WERI-Rb-1 (cell line): Measurements from ENCODE around the gene PDCD2.

ENCODE experiments used
- DNase-seq: peaks from one replicate; pipeline ENCODE4 v3.0.0-alpha.2; 2020
- H3K27ac ChIP-seq: fragments of 250-450 bp; sonication (Bioruptor Pico); 2 replicates; pipeline ENCODE4 v1.5.1; 2020; ENCODE audit warnings: mild to moderate bottlenecking, moderate library complexity
- H3K27me3 ChIP-seq: fragments of 250-450 bp; sonication (Bioruptor Pico); 2 replicates; pipeline ENCODE4 v1.5.1; 2021; ENCODE audit warnings: mild to moderate bottlenecking, low read depth, moderate library complexity; ENCODE audit not compliant: insufficient read depth, severe bottlenecking
- H3K36me3 ChIP-seq: fragments of 250-450 bp; sonication (Bioruptor Pico); 2 replicates; pipeline ENCODE4 v1.5.1; 2020; ENCODE audit warnings: mild to moderate bottlenecking, moderate library complexity
- H3K4me3 ChIP-seq: 2 replicates; pipeline ENCODE4 v1.5.1; 2011; ENCODE audit warnings: low read depth, mild to moderate bottlenecking, control low read depth, low read length
- H3K9me3 ChIP-seq: fragments of 250-450 bp; sonication (Bioruptor Pico); 2 replicates; pipeline ENCODE4 v1.5.1; 2021; ENCODE audit warnings: mild to moderate bottlenecking, moderate library complexity; ENCODE audit not compliant: severe bottlenecking
- CTCF ChIP-seq: IDR thresholded peaks from 2 replicates; pipeline ENCODE4 v1.5.1; 2011; ENCODE audit warnings: low read depth, mild to moderate bottlenecking, control low read depth, inconsistent platforms, low read length

The PDCD2 gene

GRCh38 chr6:170596426-170596825 is 12.0 kb upstream of the PDCD2 start:
- H3K4me3 ChIP-seq, result no peak overlapping the region
- no peaks in the 10 kb centered on the region for H3K27me3 ChIP-seq
- no peaks in the 10 kb centered on the region for H3K36me3 ChIP-seq
- H3K27ac ChIP-seq, result no peak overlapping the region
- no peak for TF ChIP-seq CTCF
- peak; percentile 42 for DNase-seq
- peaks cover 5% of the 10 kb centered on the region for H3K9me3 ChIP-seq

- Histone ChIP-seq H3K4me3 (no peak overlapping the region), H3K27ac (no peak overlapping the region), H3K27me3 (no peaks in the 10 kb centered on the region), H3K36me3 (no peaks in the 10 kb centered on the region), H3K9me3 (peaks cover 13% of the 10 kb centered on the region)
- no peak for TF ChIP-seq CTCF
- DNase-seq, result no peak
Measured at GRCh38 chr6:170590725-170591124, 6.3 kb upstream of the PDCD2 start.

- no peak for TF ChIP-seq CTCF
- Histone ChIP-seq H3K27me3 (no peaks in the 10 kb centered on the region), H3K36me3 (peaks cover 26% of the 10 kb centered on the region), H3K27ac (peak overlapping the region; percentile 57), H3K9me3 (peaks cover 1% of the 10 kb centered on the region), H3K4me3 (peak overlapping the region; percentile 92)
- DNase-seq, result no peak
Measured at GRCh38 chr6:170584954-170585498, 589 bp upstream of the PDCD2 start.

- no peaks in the 10 kb centered on the region for H3K27me3 ChIP-seq
- TF ChIP-seq CTCF, result no peak
- H3K9me3 ChIP-seq, result no peaks in the 10 kb centered on the region
- H3K4me3 ChIP-seq, result peak overlapping the region; percentile 92
- H3K36me3 ChIP-seq, result peaks cover 26% of the 10 kb centered on the region
- no peak for DNase-seq
- peak overlapping the region; percentile 57 for H3K27ac ChIP-seq
Measured at GRCh38 chr6:170583756-170584180, 669 bp downstream of the PDCD2 start.

GRCh38 chr6:170578909-170579308 is 5.5 kb downstream of the PDCD2 start:
- H3K27ac ChIP-seq, result no peak overlapping the region
- H3K27me3 ChIP-seq, result no peaks in the 10 kb centered on the region
- no peaks in the 10 kb centered on the region for H3K9me3 ChIP-seq
- TF ChIP-seq CTCF, result no peak
- DNase-seq, result no peak
- H3K36me3 ChIP-seq, result peaks cover 51% of the 10 kb centered on the region
- no peak overlapping the region for H3K4me3 ChIP-seq

- TF ChIP-seq CTCF, result peak; percentile 32; the same call in 1 of the 2 replicates
- Histone ChIP-seq H3K27me3 (no peaks in the 10 kb centered on the region), H3K4me3 (no peak overlapping the region), H3K27ac (no peak overlapping the region), H3K9me3 (no peaks in the 10 kb centered on the region), H3K36me3 (peaks cover 52% of the 10 kb centered on the region)
- no peak for DNase-seq
Measured at GRCh38 chr6:170575250-170575649, 9.2 kb downstream of the PDCD2 start.
